ENCODE results near the gene SLC2A13. TPM values are rescaled to one million over a fixed set of nuclear protein-coding genes. Genes with fewer than 3 reads are reported as not detected.

Gene SLC2A13
- polyA plus RNA-seq, 3 donors = 2.2 to 2.9 (median 2.5) TPM

GRCh38 chr12:39988574-39988973 lies 117.3 kb downstream of the SLC2A13 start:
- no peaks in the 10 kb centered on the region for H4K20me1 ChIP-seq (ENCODE audit: insufficient read depth, low read length)
- H3K79me2 ChIP-seq (ENCODE audit: insufficient read depth, low read length) = no peaks in the 10 kb centered on the region
- Mint-ChIP-seq H3K36me3 (no peaks in the 10 kb centered on the region), H3K27me3 (ENCODE audit: low read depth in 3 of 3) (peaks cover 0 to 2% (median 0%) of the 10 kb centered on the region in 3 donors), H3K27ac (peak overlapping the region in 1 of 7 donors; percentile 21), H3K4me1 (peaks cover 22% of the 10 kb centered on the region), H3K9me3 (peaks cover 0 to 4% (median 0%) of the 10 kb centered on the region in 7 donors), H3K4me3 (no peak overlapping the region)
- no peaks in the 10 kb centered on the region for H3K27me3 ChIP-seq (ENCODE audit: control insufficient read depth in 2 of 2, insufficient read depth in 2 of 2, low read length in 2 of 2)
- no peaks in the 10 kb centered on the region for H3K36me3 ChIP-seq (replicated peaks in 1 of 2; ENCODE audit: control insufficient read depth in 1 of 2, insufficient read depth in 2 of 2, low read length in 2 of 2)
- H3K4me1 ChIP-seq (ENCODE audit: control insufficient read depth in 1 of 2, insufficient read depth in 2 of 2, low read length in 2 of 2) = peaks cover 0 to 5% of the 10 kb centered on the region in 2 donors
- H2AFZ ChIP-seq (ENCODE audit: insufficient read depth, low read depth, low read length, poor library complexity, severe bottlenecking) = no peak overlapping the region
- TF ChIP-seq CTCF (IDR thresholded peaks at IDR 0.05) = no peak
- H3K9me3 ChIP-seq (replicated peaks in 1 of 2; ENCODE audit: control insufficient read depth in 1 of 2, insufficient read depth in 1 of 2, low read length in 2 of 2) = no peaks in the 10 kb centered on the region
- H3K4me3 ChIP-seq (replicated peaks in 1 of 3; ENCODE audit: low read depth in 2 of 3, low read length in 3 of 3) = no peak overlapping the region
- no peak overlapping the region for H3K4me2 ChIP-seq (replicated peaks; ENCODE audit: extremely low read depth, low read length, poor library complexity, severe bottlenecking)
- H3K9ac ChIP-seq (ENCODE audit: insufficient read depth, low read length, poor library complexity, severe bottlenecking) = no peak overlapping the region
- no peak for DNase-seq
- WGBS (ENCODE audit: insufficient coverage) = 90% methylated on average over 2 of the region's 2 CpGs
- intact Hi-C loops (cut with micrococcal nuclease) = no loop called here
- no peak overlapping the region for H3K27ac ChIP-seq (ENCODE audit: low read depth in 1 of 2, low read length in 2 of 2)

- H3K27me3 ChIP-seq (ENCODE audit: control insufficient read depth in 2 of 2, insufficient read depth in 2 of 2, low read length in 2 of 2) = no peaks in the 10 kb centered on the region
- Mint-ChIP-seq H3K4me1 (peaks cover 22% of the 10 kb centered on the region), H3K9me3 (peaks cover 0 to 4% (median 0%) of the 10 kb centered on the region in 7 donors), H3K4me3 (no peak overlapping the region), H3K27ac (no peak overlapping the region), H3K27me3 (ENCODE audit: low read depth in 3 of 3) (peaks cover 0 to 2% (median 0%) of the 10 kb centered on the region in 3 donors), H3K36me3 (no peaks in the 10 kb centered on the region)
- no peak overlapping the region for H3K27ac ChIP-seq (ENCODE audit: low read depth in 1 of 2, low read length in 2 of 2)
- 100% methylated on average over 2 of the region's 2 CpGs for WGBS (ENCODE audit: insufficient coverage)
- no peak for TF ChIP-seq CTCF (IDR thresholded peaks at IDR 0.05)
- H4K20me1 ChIP-seq (ENCODE audit: insufficient read depth, low read length) = no peaks in the 10 kb centered on the region
- intact Hi-C loops (cut with micrococcal nuclease) = no loop called here
- H2AFZ ChIP-seq (ENCODE audit: insufficient read depth, low read depth, low read length, poor library complexity, severe bottlenecking) = no peak overlapping the region
- no peak overlapping the region for H3K4me3 ChIP-seq (replicated peaks in 1 of 3; ENCODE audit: low read depth in 2 of 3, low read length in 3 of 3)
- no peaks in the 10 kb centered on the region for H3K36me3 ChIP-seq (replicated peaks in 1 of 2; ENCODE audit: control insufficient read depth in 1 of 2, insufficient read depth in 2 of 2, low read length in 2 of 2)
- H3K4me2 ChIP-seq (replicated peaks; ENCODE audit: extremely low read depth, low read length, poor library complexity, severe bottlenecking) = no peak overlapping the region
- H3K4me1 ChIP-seq (ENCODE audit: control insufficient read depth in 1 of 2, insufficient read depth in 2 of 2, low read length in 2 of 2) = peaks cover 0 to 5% of the 10 kb centered on the region in 2 donors
- no peaks in the 10 kb centered on the region for H3K9me3 ChIP-seq (replicated peaks in 1 of 2; ENCODE audit: control insufficient read depth in 1 of 2, insufficient read depth in 1 of 2, low read length in 2 of 2)
- no peak overlapping the region for H3K9ac ChIP-seq (ENCODE audit: insufficient read depth, low read length, poor library complexity, severe bottlenecking)
- no peaks in the 10 kb centered on the region for H3K79me2 ChIP-seq (ENCODE audit: insufficient read depth, low read length)
- no peak for DNase-seq
Observed at GRCh38 chr12:39986674-39987073, 119.2 kb downstream of the SLC2A13 start.
